ENCODE results near the gene DHX16.
"Not testable (repeated sequence)": the region's sequence is repeated elsewhere in the genome, so short reads cannot be mapped to it uniquely, and the experiment has no call there.

GRCh38 chr6:30657922-30658321 lies 14.9 kb downstream of the DHX16 start:
- not testable (repeated sequence) for TF ChIP-seq CTCF, POLR2A (IDR thresholded peaks at IDR 0.05)

Measured in vagina (tissue), 2 donors.